Activated T-cell treated with anti-CD3 and anti-CD28 coated beads for 4 hours (primary cell): ENCODE data around the gene EVA1C.
"Not testable (repeated sequence)": the region's sequence is repeated elsewhere in the genome, so short reads cannot be mapped to it uniquely, and the experiment has no call there.

Source experiments
- DNase-seq: peaks from one replicate; pipeline ENCODE4 v3.0.0-alpha.2; 2020

Gene EVA1C

DNA sequence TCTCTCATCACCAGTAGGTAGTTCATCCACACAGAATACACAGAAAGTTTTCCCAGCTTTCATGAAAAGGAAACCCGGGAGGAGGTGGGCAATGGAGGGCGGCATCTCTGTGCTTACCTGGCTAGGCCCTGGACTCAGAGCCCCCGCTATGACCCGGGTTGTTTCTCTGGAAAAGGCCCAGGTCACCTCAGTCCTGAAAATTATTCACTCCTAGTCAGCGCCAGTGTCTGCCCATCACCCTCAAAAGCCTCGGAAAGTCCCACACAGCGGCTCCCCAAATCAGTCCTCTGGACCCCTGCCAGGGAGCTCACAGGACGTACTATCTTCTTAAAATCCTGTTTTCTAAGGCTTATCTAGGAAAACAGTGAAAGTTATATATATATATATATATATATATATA, 121.6 kb downstream of the EVA1C start:
- DNase-seq, result no peak

DNA sequence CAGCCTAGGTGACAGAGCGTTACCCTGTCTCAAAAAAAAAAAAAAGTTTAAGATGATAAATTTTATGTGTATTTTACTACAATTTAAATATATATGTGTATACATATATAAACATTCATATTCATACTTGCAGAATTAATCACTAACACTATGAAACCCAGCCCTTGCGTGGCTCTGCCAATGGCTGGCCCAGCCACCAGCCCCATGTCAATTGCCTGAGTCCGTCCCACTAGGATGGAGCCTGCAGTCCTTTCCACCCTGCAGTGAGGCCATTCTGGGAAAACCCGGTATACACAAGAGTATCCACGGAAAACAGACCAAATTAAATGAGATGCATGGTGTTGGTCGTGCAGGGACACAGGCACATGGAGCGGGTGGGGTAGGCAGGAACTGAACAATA, 123.1 kb downstream of the EVA1C start:
- no peak for DNase-seq

DNA sequence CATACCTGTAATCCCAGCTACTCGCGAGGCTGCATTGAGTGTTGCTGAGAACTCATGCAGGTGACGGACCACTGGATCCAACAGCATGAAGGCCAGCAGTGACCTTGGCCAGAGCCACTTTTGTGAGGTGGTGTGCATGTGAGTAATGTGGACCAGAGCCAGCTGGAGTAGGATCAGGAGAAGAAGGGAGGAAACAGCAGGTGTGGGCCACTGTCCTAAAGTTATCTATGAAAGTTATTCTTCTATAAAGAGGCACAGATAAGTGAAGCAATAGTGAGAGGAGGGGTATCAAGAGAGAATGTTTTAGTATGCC, 125.0 kb downstream of the EVA1C start:
- DNase-seq, result no peak

DNA sequence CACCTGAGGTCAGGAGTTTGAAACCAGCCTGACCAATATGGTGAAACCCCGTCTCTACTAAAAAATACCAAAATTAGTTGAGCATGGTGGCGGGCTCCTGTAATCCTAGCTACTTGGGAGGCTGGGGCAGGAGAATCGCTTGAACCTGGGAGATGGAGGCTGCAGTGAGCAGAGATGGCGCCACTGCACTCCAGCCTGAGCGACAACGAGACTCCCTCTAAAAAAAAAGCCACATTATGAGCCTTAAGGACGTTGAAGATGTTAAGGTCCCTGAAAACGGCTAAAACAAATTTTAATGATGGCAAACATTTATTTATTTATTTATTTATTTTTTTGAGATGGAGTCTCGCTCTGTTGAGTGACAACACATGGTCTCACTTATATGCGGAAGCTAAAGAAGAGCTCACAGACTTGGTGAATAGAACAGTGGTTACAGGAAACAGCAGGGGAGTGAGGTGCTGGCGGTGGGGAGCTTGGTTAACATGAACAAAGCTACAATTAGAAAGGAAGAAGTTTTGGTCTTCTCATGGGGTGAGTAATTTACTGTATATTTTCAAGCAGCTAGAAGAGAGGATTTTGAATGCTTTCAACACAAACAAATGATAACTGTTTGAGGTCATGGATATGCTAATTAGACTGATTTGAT, 125.8 kb downstream of the EVA1C start:
- no peak for DNase-seq

DNA sequence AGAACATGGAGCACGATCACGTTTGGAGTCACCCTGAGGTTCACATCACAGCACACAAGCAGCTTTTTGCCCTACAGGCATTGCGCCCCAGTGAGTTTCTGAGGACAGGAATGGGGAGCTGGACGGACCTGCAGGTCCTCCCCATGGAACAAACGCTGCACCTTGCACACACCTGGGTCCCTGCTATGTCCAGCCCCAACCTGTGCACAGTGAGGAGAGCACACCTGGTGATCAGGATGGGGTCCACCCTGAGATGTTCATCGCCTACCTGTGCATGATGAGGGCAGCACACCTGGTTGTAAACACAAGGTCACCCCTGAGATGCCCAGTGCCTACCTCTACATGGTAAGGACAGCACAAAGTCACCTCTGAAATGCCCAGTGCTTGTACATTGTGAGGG, 126.9 kb downstream of the EVA1C start:
- no peak for DNase-seq

DNA sequence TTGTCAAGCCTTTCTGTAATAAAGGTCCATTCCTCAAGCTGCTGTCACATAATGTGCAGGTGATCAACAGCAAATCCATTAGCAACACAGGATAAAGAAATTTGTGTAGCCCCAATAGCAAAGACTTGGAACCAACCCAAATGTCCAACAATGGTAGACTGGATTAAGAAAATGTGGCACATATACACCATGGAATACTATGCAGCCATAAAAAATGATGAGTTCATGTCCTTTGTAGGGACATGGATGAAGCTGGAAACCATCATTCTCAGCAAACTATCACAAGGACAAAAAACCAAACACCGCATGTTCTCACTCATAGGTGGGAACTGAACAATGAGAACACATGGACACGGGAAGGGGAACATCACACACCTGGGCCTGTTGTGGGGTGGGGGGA, 130.6 kb downstream of the EVA1C start:
- not testable (repeated sequence) for DNase-seq

DNA sequence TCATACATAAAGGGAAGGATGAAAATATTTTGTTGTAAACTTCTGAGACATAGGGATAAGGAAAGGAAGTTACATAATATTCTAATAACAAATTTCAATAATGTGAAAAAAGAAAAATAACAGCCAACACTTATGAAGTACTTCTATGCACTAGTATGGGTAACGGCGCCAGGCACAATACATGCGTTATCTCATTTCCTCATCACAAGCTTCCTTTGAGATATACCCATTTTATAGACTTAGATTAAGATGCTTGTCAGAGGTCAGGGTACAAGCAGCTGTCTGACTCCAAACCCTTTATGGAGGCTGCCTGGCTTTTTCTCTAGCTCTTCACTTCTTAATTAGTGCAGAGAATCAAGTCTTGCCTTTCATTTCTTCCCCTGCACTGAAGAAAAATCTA, 131.5 kb downstream of the EVA1C start:
- no peak for DNase-seq

DNA sequence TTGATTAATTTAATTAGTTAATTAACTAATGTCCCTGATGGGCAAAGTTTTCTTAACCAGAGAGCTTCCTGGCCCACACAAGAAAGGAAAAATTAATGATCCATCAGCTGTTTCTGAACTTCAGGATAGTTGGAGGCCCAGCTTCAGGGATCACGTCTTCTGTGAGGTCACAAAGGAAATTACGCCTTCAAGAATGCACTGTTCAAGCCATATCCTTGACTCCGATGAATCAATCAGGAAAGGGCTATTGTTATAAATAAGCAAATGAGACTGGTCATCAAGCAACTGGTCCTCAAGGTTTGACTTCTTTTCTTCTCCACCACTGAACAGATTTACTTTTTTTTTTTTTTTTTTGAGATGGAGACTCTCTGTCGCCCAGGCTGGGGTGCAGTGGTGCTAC, 132.2 kb downstream of the EVA1C start:
- no peak for DNase-seq

DNA sequence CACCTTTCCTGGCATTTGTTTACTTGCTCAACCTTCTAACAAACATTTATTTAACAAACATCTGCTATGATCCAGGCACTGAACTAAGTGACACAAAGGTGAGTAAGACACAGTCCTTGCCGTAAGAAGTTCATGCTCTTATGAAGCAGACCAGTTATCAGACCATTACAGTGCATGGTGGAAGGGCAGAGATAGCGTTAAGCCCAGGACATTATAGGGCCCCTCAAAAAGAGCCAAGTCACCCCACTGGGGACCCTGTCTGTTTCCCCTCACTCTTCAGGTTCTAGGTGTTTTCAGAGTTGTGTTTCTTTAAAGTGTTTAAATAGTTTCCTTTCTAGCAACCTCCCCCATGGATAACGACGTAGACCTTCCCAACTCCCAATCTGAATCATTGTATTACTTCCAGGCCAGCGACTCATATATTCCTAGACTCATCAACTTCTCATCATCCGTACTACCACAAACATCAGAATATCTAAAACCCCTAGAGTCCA, 133.5 kb downstream of the EVA1C start:
- DNase-seq, result no peak

DNA sequence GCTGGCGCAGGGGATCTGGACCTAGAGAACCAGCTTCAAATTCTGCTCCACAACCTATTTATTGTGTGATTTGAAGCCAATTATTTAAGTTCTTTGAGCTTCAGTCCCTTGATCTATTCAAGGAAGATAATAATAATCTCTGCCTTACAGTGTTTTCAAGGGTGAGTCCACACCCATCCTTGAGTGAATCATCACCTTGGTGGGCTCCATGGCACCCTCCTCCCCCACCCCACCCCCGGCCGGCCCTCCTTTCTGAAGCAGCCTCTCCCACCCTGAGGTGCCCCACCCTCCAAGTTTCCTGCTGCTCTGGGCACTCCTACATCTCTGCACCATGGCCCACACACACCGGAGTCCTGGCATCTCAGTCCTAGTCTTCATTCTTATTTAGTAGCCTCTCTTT, 134.5 kb downstream of the EVA1C start:
- no peak for DNase-seq

DNA sequence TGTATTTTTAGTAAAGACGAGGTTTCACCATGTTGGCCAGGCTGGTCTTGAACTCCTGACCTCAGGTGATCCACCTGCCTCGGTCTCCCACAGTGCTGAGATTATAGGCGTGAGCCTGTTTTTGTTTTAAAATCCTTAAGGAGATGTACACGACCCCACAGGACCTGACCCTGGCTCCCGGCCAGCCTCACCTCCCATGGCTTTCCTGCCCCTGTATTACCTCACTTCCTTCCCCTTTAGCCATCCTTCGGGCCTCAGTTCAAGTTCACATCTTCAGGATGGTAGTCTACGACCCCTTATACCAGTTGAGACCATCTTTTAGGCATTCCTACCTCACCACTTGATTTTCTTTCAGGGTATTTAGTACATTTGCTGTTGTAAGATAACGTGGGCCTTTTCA, 136.5 kb downstream of the EVA1C start:
- DNase-seq, result no peak

DNA sequence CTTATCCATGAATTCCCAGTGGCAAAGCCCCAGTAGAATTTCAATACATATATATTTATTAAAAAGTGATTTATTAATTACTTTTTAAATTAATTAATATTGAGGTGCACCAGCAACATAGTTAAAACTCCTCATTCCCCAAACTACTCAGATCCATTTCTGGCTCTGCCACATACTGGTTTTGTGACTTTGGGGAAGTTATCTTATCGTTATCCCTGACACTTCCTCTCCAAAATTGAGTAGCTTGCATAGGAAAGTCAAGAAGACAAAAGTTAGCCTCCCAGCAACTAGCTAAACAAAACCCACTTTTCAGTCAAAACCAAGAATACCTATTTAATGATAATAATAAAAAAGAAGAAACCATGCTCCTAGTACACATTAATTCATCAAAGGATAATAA, 136.9 kb downstream of the EVA1C start:
- no peak for DNase-seq

DNA sequence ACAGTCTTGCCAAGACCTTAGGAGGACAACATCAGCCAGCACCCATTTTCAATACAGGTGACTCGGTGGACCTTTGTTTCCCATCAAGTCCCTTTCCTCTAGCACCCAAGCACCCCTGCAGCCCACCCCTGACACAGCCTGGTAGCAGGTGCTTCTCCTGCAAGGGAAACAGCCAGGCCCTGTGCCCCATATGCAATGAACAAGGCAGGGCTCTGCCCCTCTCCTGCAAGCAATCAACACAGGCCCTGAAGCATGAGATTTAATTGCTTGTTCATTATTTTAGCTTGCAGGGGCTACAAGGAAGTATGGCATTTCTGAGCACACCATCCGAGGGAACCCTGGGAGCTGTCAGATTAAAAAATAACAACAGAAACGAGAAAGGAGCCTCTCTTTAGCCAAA, 137.4 kb downstream of the EVA1C start:
- no peak for DNase-seq

DNA sequence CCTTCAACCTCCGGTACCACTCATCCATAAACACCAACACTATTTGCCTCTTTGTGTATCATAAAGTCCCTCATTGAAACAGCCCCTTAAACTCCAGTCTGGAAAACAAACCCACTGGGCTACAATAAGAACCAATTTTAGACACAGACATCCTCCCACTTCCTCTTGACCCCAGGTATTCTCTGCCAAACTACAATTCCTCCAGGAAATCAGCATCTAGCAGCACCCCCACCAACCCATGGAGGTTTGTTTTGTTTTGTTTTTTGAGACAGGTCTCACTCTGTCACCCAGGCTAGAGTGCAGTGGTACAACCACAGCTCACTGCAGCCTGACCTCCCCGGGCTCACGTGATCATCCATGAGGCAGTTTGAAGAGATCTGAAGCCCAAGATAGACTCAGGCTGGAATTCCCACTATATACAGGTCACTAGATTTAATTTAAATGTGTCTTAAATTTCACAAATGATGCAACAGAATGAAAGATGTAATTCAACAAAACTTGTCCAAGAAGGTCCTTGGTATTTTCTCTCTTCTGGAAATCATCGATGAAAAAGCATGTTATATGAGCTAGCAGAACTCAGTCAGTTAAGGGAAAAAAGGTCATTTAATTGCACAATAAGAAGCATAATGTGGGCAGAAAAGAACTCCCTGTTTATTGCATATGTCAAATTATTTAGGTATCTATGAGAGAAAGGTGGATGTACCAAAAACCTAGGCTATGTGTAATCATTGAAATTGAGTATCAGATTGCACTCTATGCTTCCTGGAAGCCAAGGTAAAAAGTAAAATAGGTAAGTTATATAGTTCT, 142.5 kb downstream of the EVA1C start:
- DNase-seq, result no peak

DNA sequence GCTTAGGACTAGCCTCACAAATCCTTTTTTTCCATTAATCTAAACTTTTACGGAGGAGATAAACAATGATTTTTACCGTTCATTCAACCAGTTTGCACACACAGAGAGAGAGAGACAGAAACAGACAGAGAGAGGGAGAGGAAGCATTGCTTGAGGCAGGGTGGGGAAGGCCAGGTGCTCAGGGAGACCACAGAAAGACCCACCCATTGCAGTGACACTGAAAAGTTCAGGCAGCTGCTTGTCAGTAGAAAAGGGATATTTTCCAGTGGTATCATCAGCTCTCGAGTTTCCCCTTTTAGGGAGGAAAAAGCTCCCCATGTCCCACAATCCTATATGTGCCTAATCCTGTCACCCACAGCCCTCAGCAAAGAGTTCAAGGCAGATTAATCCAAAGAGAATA, 145.6 kb downstream of the EVA1C start:
- no peak for DNase-seq

DNA sequence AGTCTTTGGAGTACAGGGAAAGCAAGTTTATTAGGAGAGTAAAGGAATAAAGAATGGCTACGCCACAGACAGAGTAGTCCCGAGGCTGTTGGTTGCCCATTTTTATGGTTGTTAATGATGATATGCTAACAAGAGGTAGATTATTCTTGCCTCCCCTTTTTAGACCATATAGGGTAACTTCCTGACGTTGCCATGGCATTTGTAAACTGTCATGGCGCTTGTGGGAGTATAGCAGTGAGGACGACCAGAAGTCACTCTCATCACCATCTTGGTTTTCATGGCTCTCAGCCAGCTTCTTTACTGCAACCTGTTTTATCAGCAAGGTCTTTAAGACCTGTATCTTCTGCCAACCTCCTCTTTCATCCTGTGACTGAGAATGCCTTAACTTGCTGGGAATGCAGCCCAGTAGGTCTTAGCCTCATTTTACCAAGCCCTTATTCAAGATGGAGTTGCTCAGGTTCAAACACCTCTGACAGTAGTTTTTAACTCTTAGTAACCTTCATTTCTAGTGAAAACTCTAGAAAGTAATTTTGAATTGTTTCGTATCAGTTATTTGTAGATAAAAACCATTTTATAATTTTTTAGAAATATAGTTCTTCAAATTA, 146.6 kb downstream of the EVA1C start:
- no peak for DNase-seq

DNA sequence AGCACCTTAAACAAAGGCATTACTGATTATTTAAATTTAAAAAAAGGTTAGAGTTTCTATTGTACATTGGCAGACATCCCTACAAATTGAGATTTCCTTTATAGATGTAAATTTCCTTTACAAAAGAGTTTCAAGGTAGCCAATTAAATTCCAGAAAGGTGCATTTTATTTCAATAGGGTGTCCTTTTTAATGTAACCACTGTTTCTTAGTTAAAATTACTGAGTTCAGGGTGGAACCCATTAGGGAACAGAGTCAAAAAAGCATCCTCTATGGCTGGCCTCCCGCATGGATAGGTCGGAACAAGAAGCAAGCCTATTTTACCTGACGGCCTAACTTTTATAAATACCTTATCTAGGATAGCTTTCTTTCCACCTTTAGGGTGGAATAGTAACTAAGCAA, 148.4 kb downstream of the EVA1C start:
- no peak for DNase-seq

DNA sequence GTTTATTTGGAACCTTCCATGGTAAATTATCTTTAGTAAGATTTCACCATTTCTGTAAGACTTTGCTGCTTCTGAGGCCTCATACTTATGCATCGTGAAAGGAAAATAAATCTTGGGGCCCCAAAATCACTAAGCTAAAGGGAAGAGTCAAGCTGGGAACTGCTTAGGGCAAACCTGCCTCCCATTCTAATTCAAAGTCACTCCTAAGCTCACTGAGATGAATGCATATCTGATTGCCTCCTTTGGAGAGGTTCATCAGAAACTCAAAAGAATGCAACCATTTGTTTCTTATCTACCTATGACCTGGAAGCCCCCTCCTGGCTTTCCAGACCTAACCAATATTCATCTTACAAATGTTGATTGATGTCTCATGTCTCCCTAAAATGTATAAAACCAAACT, 149.0 kb downstream of the EVA1C start:
- DNase-seq, result not testable (repeated sequence)

DNA sequence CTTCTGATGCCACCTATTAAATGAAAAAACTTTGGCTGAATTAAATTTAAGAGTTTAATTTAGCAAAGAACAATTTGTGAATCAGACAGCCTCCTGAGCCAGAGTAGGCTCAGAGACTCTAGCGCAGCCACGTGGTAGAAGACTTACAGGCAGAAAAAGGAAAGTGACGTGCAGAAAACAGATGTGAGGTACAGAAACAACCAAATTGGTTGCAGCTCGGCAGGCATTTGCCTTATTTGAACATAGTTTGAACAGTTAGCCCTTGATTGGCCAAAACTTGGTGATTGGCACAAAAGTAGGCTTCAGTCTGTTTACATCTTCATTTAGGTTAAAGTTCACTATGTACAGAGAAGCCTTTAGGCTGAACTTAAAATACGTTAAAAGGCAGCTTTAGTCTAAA, 149.9 kb downstream of the EVA1C start:
- DNase-seq, result no peak

DNA sequence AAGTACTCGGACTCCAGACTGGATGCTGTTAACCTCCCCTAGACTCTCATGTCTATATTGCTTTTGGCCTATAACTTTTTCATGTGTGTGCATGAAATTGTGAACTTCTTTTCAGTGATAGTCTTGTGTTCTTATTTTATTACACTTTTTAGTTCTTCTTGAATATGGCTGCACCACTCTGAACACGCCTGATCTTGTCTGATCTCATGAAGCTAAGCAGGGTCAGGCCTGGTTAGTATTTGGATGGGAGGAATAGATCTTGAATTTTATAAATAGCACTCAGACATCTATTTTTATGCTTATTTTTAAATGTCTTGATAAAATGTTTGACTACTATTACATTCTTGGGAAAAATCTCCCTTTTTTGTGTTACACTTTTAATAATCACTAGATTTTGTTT, 150.4 kb downstream of the EVA1C start:
- no peak for DNase-seq
